Progenitor cell of endocrine pancreas (in vitro differentiated cells): ENCODE data around the gene KIF1A. TPM values are rescaled to one million over a fixed set of nuclear protein-coding genes. Genes with fewer than 3 reads are reported as not detected.
A peak's percentile ranks its signal among the peaks of the same experiment; 100 is the strongest.

Experiments
- DNase-seq: peaks from one replicate; pipeline ENCODE4 v3.0.0; 2021; ENCODE audit warnings: low spot score; ENCODE audit not compliant: unreplicated experiment
- H3K27ac Mint-ChIP-seq: 2 replicates; pipeline ENCODE4 v1.8.0; 2021; ENCODE audit warnings: mild to moderate bottlenecking, moderate library complexity, mixed read lengths
- H3K27me3 Mint-ChIP-seq: 2 replicates; pipeline ENCODE4 v1.8.0; 2021; ENCODE audit warnings: mixed read lengths
- H3K36me3 Mint-ChIP-seq: 2 replicates; pipeline ENCODE4 v1.8.0; 2022; ENCODE audit warnings: mixed read lengths; ENCODE audit not compliant: insufficient read depth
- H3K4me1 Mint-ChIP-seq: 2 replicates; pipeline ENCODE4 v1.8.0; 2021; ENCODE audit warnings: low read depth, mixed read lengths
- H3K4me3 Mint-ChIP-seq: 2 replicates; pipeline ENCODE4 v1.8.0; 2021; ENCODE audit warnings: low read depth, mild to moderate bottlenecking, moderate library complexity, mixed read lengths
- H3K9me3 Mint-ChIP-seq: 2 replicates; pipeline ENCODE4 v1.8.0; 2021; ENCODE audit warnings: low read depth, mixed read lengths
- CTCF ChIP-seq: fragments of 200-600 bp; sonication (generic); IDR thresholded peaks from one replicate; pipeline ENCODE4 v1.5.0; 2021; ENCODE audit warnings: antibody characterized with exemption, mild to moderate bottlenecking; ENCODE audit not compliant: unreplicated experiment
- total RNA-seq: library from RNA; stranded (reverse); gene quantifications from 2 replicates; pipeline ENCODE4 v1.2.1, GENCODE V29; 2021

Gene KIF1A
- total RNA-seq, 1 donor from 2014 or later = 132 TPM

GRCh38 chr2:240840435-240841060 is 20.5 kb upstream of the KIF1A start:
- H3K4me3 Mint-ChIP-seq = no peak overlapping the region
- peak; percentile 78 for DNase-seq
- no peaks in the 10 kb centered on the region for H3K36me3 Mint-ChIP-seq
- H3K9me3 Mint-ChIP-seq = no peaks in the 10 kb centered on the region
- H3K4me1 Mint-ChIP-seq = peaks cover 1% of the 10 kb centered on the region
- no peak overlapping the region for H3K27ac Mint-ChIP-seq
- peak; percentile 77 for TF ChIP-seq CTCF
- peaks cover 38% of the 10 kb centered on the region for H3K27me3 Mint-ChIP-seq

GRCh38 chr2:240839152-240840143 is 19.4 kb upstream of the KIF1A start:
- no peak for TF ChIP-seq CTCF
- peaks cover 1% of the 10 kb centered on the region for H3K4me1 Mint-ChIP-seq
- no peak for DNase-seq
- no peaks in the 10 kb centered on the region for H3K36me3 Mint-ChIP-seq
- no peak overlapping the region for H3K4me3 Mint-ChIP-seq
- no peak overlapping the region for H3K27ac Mint-ChIP-seq
- H3K27me3 Mint-ChIP-seq = peaks cover 40% of the 10 kb centered on the region
- H3K9me3 Mint-ChIP-seq = no peaks in the 10 kb centered on the region

- DNase-seq = no peak
- no peak overlapping the region for H3K27ac Mint-ChIP-seq
- H3K4me3 Mint-ChIP-seq = no peak overlapping the region
- no peaks in the 10 kb centered on the region for H3K36me3 Mint-ChIP-seq
- H3K4me1 Mint-ChIP-seq = peaks cover 1% of the 10 kb centered on the region
- H3K27me3 Mint-ChIP-seq = peaks cover 30% of the 10 kb centered on the region
- no peaks in the 10 kb centered on the region for H3K9me3 Mint-ChIP-seq
- TF ChIP-seq CTCF = no peak
These were observed 17.6 kb upstream of the KIF1A start for GRCh38 chr2:240837621-240838020.

GRCh38 chr2:240836781-240837467 is 16.9 kb upstream of the KIF1A start:
- H3K9me3 Mint-ChIP-seq = no peaks in the 10 kb centered on the region
- peaks cover 28% of the 10 kb centered on the region for H3K27me3 Mint-ChIP-seq
- no peak for DNase-seq
- H3K27ac Mint-ChIP-seq = no peak overlapping the region
- no peaks in the 10 kb centered on the region for H3K4me1 Mint-ChIP-seq
- TF ChIP-seq CTCF = no peak
- no peaks in the 10 kb centered on the region for H3K36me3 Mint-ChIP-seq
- H3K4me3 Mint-ChIP-seq = no peak overlapping the region

GRCh38 chr2:240835528-240835927 is 15.5 kb upstream of the KIF1A start:
- no peak overlapping the region for H3K4me3 Mint-ChIP-seq

More at GRCh38 chr2:240835528-240835927, 15.5 kb upstream of the KIF1A start:
- Mint-ChIP-seq H3K9me3 (no peaks in the 10 kb centered on the region), H3K4me1 (no peaks in the 10 kb centered on the region), H3K36me3 (no peaks in the 10 kb centered on the region), H3K27me3 (peaks cover 41% of the 10 kb centered on the region), H3K27ac (no peak overlapping the region)
- no peak for DNase-seq
- no peak for TF ChIP-seq CTCF
